GM04503 (cell line): ENCODE results near the gene TGFBR1.
"Not testable (repeated sequence)": the region's sequence is repeated elsewhere in the genome, so short reads cannot be mapped to it uniquely, and the experiment has no call there.

Source experiments
- DNase-seq: peaks from one replicate; pipeline ENCODE4 v3.0.0-alpha.2; 2012; ENCODE audit warnings: low read depth

Gene TGFBR1

GRCh38 chr9:99076030-99076429, 28.9 kb upstream of the TGFBR1 start:
- DNase-seq = no peak

GRCh38 chr9:99076483-99077171, 28.3 kb upstream of the TGFBR1 start:
- no peak for DNase-seq

GRCh38 chr9:99078717-99079116, 26.2 kb upstream of the TGFBR1 start:
- no peak for DNase-seq

GRCh38 chr9:99079542-99079941, 25.4 kb upstream of the TGFBR1 start:
- no peak for DNase-seq

- DNase-seq = no peak
Observed at GRCh38 chr9:99083051-99083450, 21.9 kb upstream of the TGFBR1 start.

- no peak for DNase-seq
Observed at GRCh38 chr9:99085949-99086948, 18.7 kb upstream of the TGFBR1 start.

- DNase-seq = no peak
Observed at GRCh38 chr9:99087462-99087861, 17.5 kb upstream of the TGFBR1 start.

GRCh38 chr9:99090336-99091130, 14.4 kb upstream of the TGFBR1 start:
- no peak for DNase-seq

GRCh38 chr9:99092643-99093491, 12.0 kb upstream of the TGFBR1 start:
- DNase-seq = no peak

- DNase-seq = no peak
Observed at GRCh38 chr9:99093492-99093791, 11.5 kb upstream of the TGFBR1 start.

GRCh38 chr9:99095565-99095964, 9.3 kb upstream of the TGFBR1 start:
- no peak for DNase-seq

- DNase-seq = no peak
Observed at GRCh38 chr9:99096409-99096808, 8.5 kb upstream of the TGFBR1 start.

- not testable (repeated sequence) for DNase-seq
Observed at GRCh38 chr9:99099806-99100585, 4.9 kb upstream of the TGFBR1 start.

GRCh38 chr9:99101271-99101670, 3.6 kb upstream of the TGFBR1 start:
- no peak for DNase-seq

GRCh38 chr9:99101812-99102211, 3.1 kb upstream of the TGFBR1 start:
- no peak for DNase-seq

GRCh38 chr9:99103054-99103895, 1.6 kb upstream of the TGFBR1 start:
- no peak for DNase-seq

GRCh38 chr9:99103901-99104458, 933 bp upstream of the TGFBR1 start:
- DNase-seq = no peak

- DNase-seq = no peak
Observed at GRCh38 chr9:99105152-99106043, 485 bp downstream of the TGFBR1 start.

GRCh38 chr9:99106044-99106375, 1.1 kb downstream of the TGFBR1 start:
- peak; percentile 40 for DNase-seq
